Stimulated activated naive B cell treated with anti-CD40 and anti-IgM and Interleukin-4, amounts not matched to agents 10 μg/mL and 1 μg/mL and 100 μg/mL, for 72 hours (primary cell): ENCODE data around the gene CYB5RL.
A peak's percentile ranks its signal among the peaks of the same experiment; 100 is the strongest.
"Not testable (repeated sequence)": the region's sequence is repeated elsewhere in the genome, so short reads cannot be mapped to it uniquely, and the experiment has no call there.

Experiments used
- ATAC-seq, 2 donors: fragments of 150-1000 bp; cut with Tn5 transposase; replicated peaks; 2 replicates each; pipeline ENCODE4 v1.10.0; 2021; ENCODE audit warnings: moderate library complexity in 1 of 2
- DNase-seq: peaks from one replicate; pipeline ENCODE4 v3.0.0; 2021
- H3K27ac Mint-ChIP-seq: one replicate; pipeline ENCODE4 v1.8.0; 2022; ENCODE audit warnings: mild to moderate bottlenecking, mixed read lengths
- H3K27me3 Mint-ChIP-seq, 2 donors: one replicate each; pipeline ENCODE4 v1.8.0; 2022; ENCODE audit warnings: mixed read lengths in 2 of 2
- H3K36me3 Mint-ChIP-seq, 2 donors: one replicate each; pipeline ENCODE4 v1.8.0; 2022; ENCODE audit warnings: mixed read lengths in 2 of 2, mild to moderate bottlenecking in 1 of 2
- H3K4me1 Mint-ChIP-seq, 2 donors: one replicate each; pipeline ENCODE4 v1.8.0; 2022; ENCODE audit warnings: mixed read lengths in 2 of 2, mild to moderate bottlenecking in 1 of 2
- H3K4me3 Mint-ChIP-seq, 2 donors: one replicate each; pipeline ENCODE4 v1.8.0; 2022; ENCODE audit warnings: mild to moderate bottlenecking in 2 of 2, mixed read lengths in 2 of 2, moderate library complexity in 1 of 2
- H3K9me3 Mint-ChIP-seq, 2 donors: one replicate each; pipeline ENCODE4 v1.8.0; 2022; ENCODE audit warnings: mixed read lengths in 2 of 2, mild to moderate bottlenecking in 1 of 2

Gene CYB5RL

GRCh38 chr1:54234284-54234683, 34.5 kb upstream of the CYB5RL start:
- DNase-seq (no peak), ATAC-seq (no peak)
- H3K36me3 Mint-ChIP-seq = peaks cover 0 to 18% of the 10 kb centered on the region in 2 donors
- H3K27me3 Mint-ChIP-seq = no peaks in the 10 kb centered on the region
- no peaks in the 10 kb centered on the region for H3K9me3 Mint-ChIP-seq
- no peak overlapping the region for H3K4me3 Mint-ChIP-seq
- no peak overlapping the region for H3K27ac Mint-ChIP-seq
- peaks cover 0 to 3% of the 10 kb centered on the region in 2 donors for H3K4me1 Mint-ChIP-seq

- H3K27me3 Mint-ChIP-seq, H3K4me1 Mint-ChIP-seq, ATAC-seq, H3K27ac Mint-ChIP-seq, H3K4me3 Mint-ChIP-seq, DNase-seq, H3K9me3 Mint-ChIP-seq: not testable (repeated sequence)
- peaks cover 0 to 19% of the 10 kb centered on the region in 2 donors for H3K36me3 Mint-ChIP-seq
These were observed 33.4 kb upstream of the CYB5RL start for GRCh38 chr1:54233196-54233595.

DNA sequence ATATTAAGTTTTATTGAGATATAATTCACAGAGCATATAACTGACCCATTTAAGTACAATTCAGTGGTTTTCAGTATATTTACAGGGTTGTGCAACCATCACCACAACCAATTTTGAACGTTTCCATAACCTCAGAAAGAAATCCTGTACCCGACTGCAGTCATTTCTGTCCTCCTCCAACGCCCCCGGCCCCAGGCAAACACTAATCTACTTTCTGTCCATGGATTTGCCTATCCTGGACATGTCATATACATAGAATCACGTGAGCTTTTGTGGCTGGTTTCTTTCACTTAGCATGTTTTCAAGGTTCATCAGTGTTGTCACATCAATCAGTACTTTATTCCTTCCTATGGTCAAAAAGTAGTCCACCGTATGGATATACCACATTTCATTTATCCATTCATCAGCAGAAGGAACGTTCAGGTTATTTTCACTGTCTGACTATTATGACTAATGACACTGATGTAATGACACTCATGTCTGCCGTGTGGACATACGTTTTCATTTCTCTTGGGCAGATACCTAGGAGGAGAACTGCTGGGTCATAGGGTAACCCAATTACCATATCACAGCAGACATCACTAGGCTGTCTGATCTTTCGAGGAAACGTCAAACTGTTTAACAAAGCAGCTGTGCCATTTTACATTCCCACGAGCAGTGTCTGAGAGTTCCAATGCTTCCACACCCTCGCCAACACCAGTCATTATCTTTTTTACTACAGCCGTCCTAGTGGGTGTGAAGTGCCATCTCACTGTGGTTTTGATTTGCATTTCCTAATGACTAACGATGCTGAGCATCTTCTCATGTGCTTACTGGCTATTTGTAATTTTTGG, 30.9 kb upstream of the CYB5RL start:
- Mint-ChIP-seq H3K36me3 (peaks cover 0 to 4% of the 10 kb centered on the region in 2 donors), H3K4me3 (no peak overlapping the region), H3K27me3 (no peaks in the 10 kb centered on the region), H3K9me3 (no peaks in the 10 kb centered on the region), H3K4me1 (peaks cover 0 to 7% of the 10 kb centered on the region in 2 donors), H3K27ac (no peak overlapping the region)
- ATAC-seq (no peak), DNase-seq (no peak)

- H3K9me3 Mint-ChIP-seq = no peaks in the 10 kb centered on the region
These were observed 29.6 kb upstream of the CYB5RL start for GRCh38 chr1:54229281-54229891.

DNA sequence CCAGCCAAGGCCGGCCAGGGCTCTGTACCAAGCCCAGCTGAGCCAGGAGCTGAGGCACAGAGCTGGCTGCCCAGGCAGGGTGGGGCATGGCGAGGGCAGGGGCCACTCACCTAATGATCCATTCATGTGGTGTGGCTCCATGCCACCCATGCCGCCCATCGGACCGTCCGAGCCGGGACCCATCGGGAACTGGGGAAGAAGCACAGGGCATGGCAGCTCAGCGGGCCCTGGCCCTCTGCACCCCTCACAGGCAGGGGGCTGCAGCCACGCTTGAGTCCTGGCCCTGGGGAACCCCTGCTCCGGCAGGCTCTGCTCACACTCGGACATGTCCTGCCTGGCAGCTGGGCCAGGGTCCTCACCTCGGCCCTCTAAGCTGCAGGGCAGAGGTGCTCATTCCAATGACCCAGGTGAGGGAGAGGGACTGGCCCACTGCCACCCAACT, 28.8 kb upstream of the CYB5RL start:
- peaks cover 6 to 18% of the 10 kb centered on the region in 2 donors for H3K36me3 Mint-ChIP-seq
- ATAC-seq (no peak), DNase-seq (no peak)
- no peak overlapping the region for H3K4me3 Mint-ChIP-seq
- H3K4me1 Mint-ChIP-seq = peaks cover 0 to 4% of the 10 kb centered on the region in 2 donors
- no peaks in the 10 kb centered on the region for H3K9me3 Mint-ChIP-seq
- H3K27me3 Mint-ChIP-seq = no peaks in the 10 kb centered on the region
- H3K27ac Mint-ChIP-seq = no peak overlapping the region

More at GRCh38 chr1:54229281-54229891, 29.6 kb upstream of the CYB5RL start:
- Mint-ChIP-seq H3K27me3 (no peaks in the 10 kb centered on the region), H3K36me3 (peaks cover 0 to 12% of the 10 kb centered on the region in 2 donors), H3K27ac (peak overlapping the region; percentile 5), H3K4me1 (peaks cover 0 to 4% of the 10 kb centered on the region in 2 donors), H3K4me3 (no peak overlapping the region)
- no peak for DNase-seq
- ATAC-seq = no peak

- ATAC-seq = no peak
- H3K27me3 Mint-ChIP-seq = no peaks in the 10 kb centered on the region
- H3K4me1 Mint-ChIP-seq = peaks cover 0 to 4% of the 10 kb centered on the region in 2 donors
- no peaks in the 10 kb centered on the region for H3K9me3 Mint-ChIP-seq
- no peak overlapping the region for H3K27ac Mint-ChIP-seq
- H3K4me3 Mint-ChIP-seq = no peak overlapping the region
- no peak for DNase-seq
- H3K36me3 Mint-ChIP-seq = peaks cover 9 to 22% of the 10 kb centered on the region in 2 donors
These were observed 28.1 kb upstream of the CYB5RL start for GRCh38 chr1:54227891-54228310.

GRCh38 chr1:54227091-54227602, 27.3 kb upstream of the CYB5RL start:
- Mint-ChIP-seq H3K27me3 (no peaks in the 10 kb centered on the region), H3K4me3 (no peak overlapping the region), H3K4me1 (peaks cover 6% of the 10 kb centered on the region in 2 donors), H3K9me3 (no peaks in the 10 kb centered on the region), H3K27ac (no peak overlapping the region), H3K36me3 (peaks cover 12 to 27% of the 10 kb centered on the region in 2 donors)
- no peak for ATAC-seq
- DNase-seq = no peak

DNA sequence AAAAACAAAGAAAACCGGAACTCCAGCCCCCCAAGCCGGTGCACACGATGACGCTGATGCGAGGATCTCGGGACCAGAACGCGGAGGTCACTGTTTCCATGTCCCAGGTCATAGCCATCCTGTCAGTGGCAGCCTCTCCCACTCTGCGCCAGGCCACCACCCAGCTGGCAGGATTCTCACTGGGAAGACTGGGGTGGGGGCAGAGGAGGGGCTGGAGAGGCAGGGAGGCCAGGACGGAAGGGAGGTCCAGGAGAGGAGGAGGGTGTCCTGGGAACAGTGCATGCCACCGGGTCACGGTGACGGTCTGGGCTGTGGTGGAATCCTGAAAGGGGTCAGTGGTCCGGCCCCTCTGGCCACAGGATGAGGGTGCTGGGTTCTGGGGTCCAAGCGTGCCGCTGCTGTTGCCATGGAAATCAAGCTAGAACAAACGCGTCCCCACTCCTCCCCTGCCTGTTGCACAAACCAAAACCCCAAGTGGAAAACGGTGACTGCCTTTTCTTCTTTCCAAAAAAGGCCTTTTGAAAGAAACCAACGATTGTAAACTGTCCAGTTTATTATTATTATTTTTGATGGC, 26.2 kb upstream of the CYB5RL start:
- no peak overlapping the region for H3K27ac Mint-ChIP-seq
- H3K36me3 Mint-ChIP-seq = peaks cover 22 to 35% of the 10 kb centered on the region in 2 donors
- no peak overlapping the region for H3K4me3 Mint-ChIP-seq
- H3K9me3 Mint-ChIP-seq = no peaks in the 10 kb centered on the region
- peaks cover 6 to 16% of the 10 kb centered on the region in 2 donors for H3K4me1 Mint-ChIP-seq
- H3K27me3 Mint-ChIP-seq = no peaks in the 10 kb centered on the region
- DNase-seq (no peak), ATAC-seq (no peak)

- Mint-ChIP-seq H3K27ac (no peak overlapping the region), H3K36me3 (peaks cover 22 to 35% of the 10 kb centered on the region in 2 donors)
- ATAC-seq = no peak
These were observed 25.5 kb upstream of the CYB5RL start for GRCh38 chr1:54225378-54225777.

GRCh38 chr1:54224233-54224632, 24.4 kb upstream of the CYB5RL start:
- Mint-ChIP-seq H3K36me3 (peaks cover 27 to 44% of the 10 kb centered on the region in 2 donors), H3K4me1 (peaks cover 5 to 23% of the 10 kb centered on the region in 2 donors), H3K27ac (peak overlapping the region; percentile 68)

More at GRCh38 chr1:54225378-54225777, 25.5 kb upstream of the CYB5RL start:
- no peaks in the 10 kb centered on the region for H3K27me3 Mint-ChIP-seq
- no peak overlapping the region for H3K4me3 Mint-ChIP-seq
- H3K9me3 Mint-ChIP-seq = no peaks in the 10 kb centered on the region
- H3K4me1 Mint-ChIP-seq = peaks cover 6 to 23% of the 10 kb centered on the region in 2 donors
- DNase-seq = no peak

GRCh38 chr1:54223441-54224202, 23.8 kb upstream of the CYB5RL start:
- no peak overlapping the region for H3K4me3 Mint-ChIP-seq
- ATAC-seq (no peak), DNase-seq (no peak)
- H3K36me3 Mint-ChIP-seq = peaks cover 33 to 46% of the 10 kb centered on the region in 2 donors
- peaks cover 4 to 23% of the 10 kb centered on the region in 2 donors for H3K4me1 Mint-ChIP-seq
- no peaks in the 10 kb centered on the region for H3K9me3 Mint-ChIP-seq
- peak overlapping the region; percentile 68 for H3K27ac Mint-ChIP-seq
- no peaks in the 10 kb centered on the region for H3K27me3 Mint-ChIP-seq

More at GRCh38 chr1:54224233-54224632, 24.4 kb upstream of the CYB5RL start:
- no peak for DNase-seq
- Mint-ChIP-seq H3K4me3 (no peak overlapping the region), H3K9me3 (no peaks in the 10 kb centered on the region), H3K27me3 (no peaks in the 10 kb centered on the region)
- no peak for ATAC-seq

- Mint-ChIP-seq H3K4me3 (no peak overlapping the region), H3K4me1 (peaks cover 4 to 23% of the 10 kb centered on the region in 2 donors), H3K36me3 (peaks cover 33 to 52% of the 10 kb centered on the region in 2 donors), H3K27ac (peak overlapping the region; percentile 52), H3K9me3 (no peaks in the 10 kb centered on the region), H3K27me3 (no peaks in the 10 kb centered on the region)
- no peak for ATAC-seq
- DNase-seq = no peak
These were observed 22.9 kb upstream of the CYB5RL start for GRCh38 chr1:54222711-54223110.

DNA sequence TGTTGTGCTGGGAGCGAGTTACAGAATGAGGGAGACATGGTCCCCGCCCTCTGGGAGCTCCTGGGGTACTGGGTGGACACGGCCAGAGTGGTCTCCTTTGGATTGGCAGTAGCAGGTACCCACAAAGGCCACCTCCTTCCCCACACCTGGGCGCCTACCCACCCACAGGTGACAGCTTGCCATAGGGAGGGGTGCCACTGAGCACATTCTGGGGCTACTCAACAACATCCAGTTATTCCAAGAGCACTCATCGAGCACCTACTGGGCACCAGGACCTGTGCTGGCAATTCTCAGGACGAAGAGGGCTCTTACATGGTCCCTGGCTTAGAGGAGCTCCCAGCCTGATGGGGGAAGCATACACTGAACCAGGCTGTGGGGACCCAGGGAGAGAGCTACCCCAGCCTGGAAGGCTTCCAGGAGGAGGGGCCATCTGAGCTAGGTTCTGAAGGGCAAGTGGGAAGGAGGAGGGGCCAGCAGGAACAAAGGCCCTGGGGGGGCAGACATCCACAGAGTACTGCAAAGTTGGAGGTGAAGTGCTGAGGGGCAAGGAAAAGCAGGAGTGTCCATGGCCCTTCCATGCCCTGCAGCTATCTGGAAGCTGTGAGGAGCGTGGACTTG, 22.1 kb upstream of the CYB5RL start:
- H3K36me3 Mint-ChIP-seq = peaks cover 38 to 58% of the 10 kb centered on the region in 2 donors
- H3K27me3 Mint-ChIP-seq = no peaks in the 10 kb centered on the region
- no peak overlapping the region for H3K27ac Mint-ChIP-seq
- no peak for DNase-seq
- H3K4me3 Mint-ChIP-seq = no peak overlapping the region
- ATAC-seq = no peak
- H3K4me1 Mint-ChIP-seq = peaks cover 2 to 23% of the 10 kb centered on the region in 2 donors
- no peaks in the 10 kb centered on the region for H3K9me3 Mint-ChIP-seq
